Smooth muscle cell (in vitro differentiated cells): Measurements from ENCODE around the gene MMP8. TPM values are rescaled to one million over a fixed set of nuclear protein-coding genes. Genes with fewer than 3 reads are reported as not detected.

ENCODE experiments used
- DNase-seq: peaks from one replicate; lab custom pipeline; 2025; ENCODE audit not compliant: unreplicated experiment; lab: John Stamatoyannopoulos, UW
- H2AFZ ChIP-seq: fragments of 200-600 bp; sonication (generic); 2 replicates; pipeline ENCODE4 v1.6.0; 2016; ENCODE audit warnings: antibody characterized with exemption, low read depth, mild to moderate bottlenecking
- H3F3A ChIP-seq: fragments of 200-600 bp; sonication (generic); 2 replicates; pipeline ENCODE4 v1.6.0; 2017; ENCODE audit warnings: antibody characterized with exemption, low read depth
- H3K27ac ChIP-seq: fragments of 200-600 bp; sonication (generic); 2 replicates; pipeline ENCODE4 v1.5.1; 2016; ENCODE audit warnings: low read depth, mild to moderate bottlenecking
- H3K27me3 ChIP-seq: fragments of 200-600 bp; sonication (generic); 2 replicates; pipeline ENCODE4 v1.6.1; 2016; ENCODE audit warnings: low read depth, mild to moderate bottlenecking
- H3K36me3 ChIP-seq: fragments of 200-600 bp; sonication (generic); 2 replicates; pipeline ENCODE4 v1.5.1; 2016; ENCODE audit warnings: low read depth
- H3K4me1 ChIP-seq: fragments of 200-600 bp; sonication (generic); 2 replicates; pipeline ENCODE4 v1.5.1; 2016; ENCODE audit warnings: low read depth
- H3K4me2 ChIP-seq: fragments of 200-600 bp; sonication (generic); 2 replicates; pipeline ENCODE4 v1.6.0; 2016; ENCODE audit warnings: mild to moderate bottlenecking
- H3K4me3 ChIP-seq: fragments of 200-600 bp; sonication (generic); 2 replicates; pipeline ENCODE4 v1.5.1; 2016; ENCODE audit warnings: mild to moderate bottlenecking
- H3K79me2 ChIP-seq: fragments of 200-600 bp; sonication (generic); 2 replicates; pipeline ENCODE4 v1.6.0; 2016; ENCODE audit warnings: low read depth, mild to moderate bottlenecking
- H3K9ac ChIP-seq: fragments of 200-600 bp; sonication (generic); 2 replicates; pipeline ENCODE4 v1.6.0; 2016; ENCODE audit warnings: low read depth
- H3K9me3 ChIP-seq: fragments of 200-600 bp; sonication (generic); replicated peaks from 2 replicates; pipeline ENCODE4 v1.5.1; 2016; ENCODE audit warnings: low read depth
- H4K20me1 ChIP-seq: fragments of 200-600 bp; sonication (generic); 2 replicates; pipeline ENCODE4 v1.6.0; 2016; ENCODE audit warnings: low read depth
- WGBS: methylation state at CpG from one replicate; pipeline ENCODE4 v1.1.7; 2016; ENCODE audit warnings: low lambda C conversion rate; 5-methylcytosine and 5-hydroxymethylcytosine counted together
- polyA plus RNA-seq: library from polyadenylated mRNA; unstranded; fragments of >200 nt; fragmentation: Nextera tagmentation; extraction: Ambion mirVana; gene quantifications from 2 replicates; pipeline ENCODE4 v1.2.1, GENCODE V29; 2016
- total RNA-seq: library from RNA; depleted of rRNA; stranded (reverse); fragments of >200 nt; gene quantifications from 2 replicates; pipeline ENCODE4 v1.2.3, GENCODE V29; 2014
- TF ChIP-seq, protein P1 (sequence below): fragments of 200-600 bp; sonication (generic); IDR thresholded peaks from 2 replicates; pipeline ENCODE4 v1.5.1; 2017; ENCODE audit warnings: borderline replicate concordance, mild to moderate bottlenecking, antibody characterized with exemption; ENCODE audit not compliant: insufficient read depth, poor library complexity, severe bottlenecking

Gene MMP8
- total and polyA plus RNA-seq, 2 experiments from 2014 or later = 0.81 TPM; not detected in 1

DNA sequence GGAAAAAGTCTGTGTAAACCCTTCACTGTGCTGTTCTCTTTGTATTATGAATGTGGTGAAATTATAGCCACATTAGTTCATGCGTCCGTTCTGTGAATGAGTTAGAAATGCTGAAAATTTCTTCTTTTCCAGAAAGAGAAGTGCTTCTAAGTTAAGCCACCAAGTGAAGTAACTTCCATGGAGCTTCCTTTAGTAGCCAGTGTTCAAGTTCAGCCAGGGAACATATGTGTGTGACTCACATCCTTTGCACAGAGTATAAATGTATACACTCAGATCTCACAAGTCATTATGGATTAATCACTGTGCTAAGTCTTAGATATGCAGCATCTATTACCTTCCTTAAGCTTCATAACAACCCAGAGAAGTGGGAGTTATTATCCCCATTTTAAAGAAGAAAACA, 3.1 kb upstream of the MMP8 start:
- H3K4me1 ChIP-seq = peaks cover 5% of the 10 kb centered on the region
- DNase-seq = no peak
- H3K4me2 ChIP-seq = peak overlapping the region; percentile 33
- no peak overlapping the region for H3K4me3 ChIP-seq
- H3K27ac ChIP-seq = peak overlapping the region; percentile 22
- TF ChIP-seq, protein P1, sequence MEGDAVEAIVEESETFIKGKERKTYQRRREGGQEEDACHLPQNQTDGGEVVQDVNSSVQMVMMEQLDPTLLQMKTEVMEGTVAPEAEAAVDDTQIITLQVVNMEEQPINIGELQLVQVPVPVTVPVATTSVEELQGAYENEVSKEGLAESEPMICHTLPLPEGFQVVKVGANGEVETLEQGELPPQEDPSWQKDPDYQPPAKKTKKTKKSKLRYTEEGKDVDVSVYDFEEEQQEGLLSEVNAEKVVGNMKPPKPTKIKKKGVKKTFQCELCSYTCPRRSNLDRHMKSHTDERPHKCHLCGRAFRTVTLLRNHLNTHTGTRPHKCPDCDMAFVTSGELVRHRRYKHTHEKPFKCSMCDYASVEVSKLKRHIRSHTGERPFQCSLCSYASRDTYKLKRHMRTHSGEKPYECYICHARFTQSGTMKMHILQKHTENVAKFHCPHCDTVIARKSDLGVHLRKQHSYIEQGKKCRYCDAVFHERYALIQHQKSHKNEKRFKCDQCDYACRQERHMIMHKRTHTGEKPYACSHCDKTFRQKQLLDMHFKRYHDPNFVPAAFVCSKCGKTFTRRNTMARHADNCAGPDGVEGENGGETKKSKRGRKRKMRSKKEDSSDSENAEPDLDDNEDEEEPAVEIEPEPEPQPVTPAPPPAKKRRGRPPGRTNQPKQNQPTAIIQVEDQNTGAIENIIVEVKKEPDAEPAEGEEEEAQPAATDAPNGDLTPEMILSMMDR = no peak
- no peak overlapping the region for H3K9ac ChIP-seq
- H2AFZ ChIP-seq = no peak overlapping the region
- no peaks in the 10 kb centered on the region for H4K20me1 ChIP-seq
- H3K9me3 ChIP-seq = no peaks in the 10 kb centered on the region
- no peaks in the 10 kb centered on the region for H3K79me2 ChIP-seq
- no peaks in the 10 kb centered on the region for H3F3A ChIP-seq
- no peaks in the 10 kb centered on the region for H3K36me3 ChIP-seq
- H3K27me3 ChIP-seq = no peaks in the 10 kb centered on the region
- WGBS = 46% methylated on average over 2 of the region's 2 CpGs

DNA sequence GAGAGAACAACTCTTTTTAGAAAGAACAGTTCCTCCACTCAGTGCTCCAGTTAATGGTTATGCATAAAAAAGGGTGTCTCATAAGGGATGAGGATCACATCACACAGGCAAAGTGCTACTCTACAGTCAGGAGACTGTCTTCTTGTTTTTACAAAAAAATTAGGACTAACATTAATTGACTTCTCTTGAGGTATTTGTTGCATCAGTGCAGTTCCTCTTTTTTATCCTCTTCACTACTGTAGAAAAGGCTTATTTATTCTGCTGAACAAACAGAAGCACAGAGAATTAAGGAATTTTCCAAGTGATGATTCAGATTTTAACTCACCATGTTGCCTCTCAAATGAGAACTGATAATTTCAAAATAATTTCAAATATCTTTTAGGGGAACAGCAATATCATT, 1.9 kb downstream of the MMP8 start:
- no peak overlapping the region for H3K9ac ChIP-seq
- no peaks in the 10 kb centered on the region for H3F3A ChIP-seq
- no peaks in the 10 kb centered on the region for H3K36me3 ChIP-seq
- no peak for DNase-seq
- H3K9me3 ChIP-seq = no peaks in the 10 kb centered on the region
- H4K20me1 ChIP-seq = no peaks in the 10 kb centered on the region
- H3K27ac ChIP-seq = no peak overlapping the region
- no peak overlapping the region for H3K4me3 ChIP-seq
- no peak overlapping the region for H2AFZ ChIP-seq
- no peak overlapping the region for H3K4me2 ChIP-seq
- H3K27me3 ChIP-seq = no peaks in the 10 kb centered on the region
- H3K4me1 ChIP-seq = peaks cover 5% of the 10 kb centered on the region
- TF ChIP-seq, protein P1 = no peak
- no peaks in the 10 kb centered on the region for H3K79me2 ChIP-seq

DNA sequence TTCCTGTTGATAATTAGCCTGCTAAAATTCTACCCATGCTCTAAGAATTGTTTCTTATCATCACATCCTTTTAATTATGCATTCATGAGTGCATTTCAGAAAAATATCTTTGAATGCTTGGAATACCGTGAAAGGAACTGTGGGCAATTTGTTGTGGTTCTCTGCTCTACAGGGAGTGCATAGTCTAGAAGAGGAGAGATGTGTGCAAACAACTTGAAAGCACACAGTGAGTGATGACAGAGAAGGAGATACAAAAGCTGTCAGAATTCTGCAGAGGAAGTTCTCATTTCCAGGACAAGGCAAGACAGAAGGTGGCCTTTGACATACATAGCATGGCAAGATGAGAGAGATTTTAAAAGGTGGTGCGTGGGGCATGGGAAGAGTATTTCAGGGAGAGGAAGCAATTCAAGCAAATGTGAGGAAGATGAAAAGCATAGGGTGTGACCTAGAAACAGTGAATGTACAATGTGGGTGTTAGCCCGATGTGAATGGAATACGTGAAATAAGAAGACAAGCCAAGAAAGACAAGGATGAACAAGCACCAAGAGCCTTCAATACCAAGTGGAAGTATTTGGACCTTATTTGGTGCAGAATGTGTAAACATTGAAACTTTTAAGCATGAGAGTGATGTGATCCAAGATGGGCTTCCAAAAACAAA, 5.0 kb downstream of the MMP8 start:
- Histone ChIP-seq H3K4me1 (no peaks in the 10 kb centered on the region), H3K9me3 (no peaks in the 10 kb centered on the region), H3K9ac (no peak overlapping the region), H3F3A (no peaks in the 10 kb centered on the region), H2AFZ (no peak overlapping the region), H4K20me1 (no peaks in the 10 kb centered on the region), H3K27ac (no peak overlapping the region), H3K4me2 (no peak overlapping the region), H3K27me3 (peaks cover 8% of the 10 kb centered on the region), H3K4me3 (no peak overlapping the region), H3K36me3 (no peaks in the 10 kb centered on the region), H3K79me2 (no peaks in the 10 kb centered on the region)
- DNase-seq = no peak
- 74% methylated on average over 4 of the region's 4 CpGs for WGBS
- TF ChIP-seq, protein P1 = no peak

DNA sequence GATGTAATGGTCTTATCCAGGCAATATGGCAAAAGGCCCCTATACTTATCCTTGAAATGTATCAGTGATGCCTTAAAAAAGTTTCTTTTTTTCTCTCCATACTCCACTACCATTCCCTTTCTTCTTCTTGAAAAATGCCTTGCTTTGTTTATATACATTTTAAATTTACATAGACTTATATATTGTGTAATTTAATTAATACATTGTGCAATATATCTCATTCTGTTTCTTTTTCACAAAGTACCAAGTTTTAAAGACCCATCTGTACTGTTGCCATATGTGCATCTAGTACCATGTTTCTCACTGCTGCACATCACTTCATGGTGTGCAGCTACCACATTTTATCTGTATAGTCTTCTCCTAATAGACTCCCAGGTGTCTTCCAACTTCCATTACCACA, 7.5 kb downstream of the MMP8 start:
- Histone ChIP-seq H3F3A (no peaks in the 10 kb centered on the region), H3K36me3 (no peaks in the 10 kb centered on the region), H3K9ac (no peak overlapping the region), H3K9me3 (no peaks in the 10 kb centered on the region), H3K27me3 (peaks cover 8% of the 10 kb centered on the region), H3K4me1 (no peaks in the 10 kb centered on the region), H2AFZ (no peak overlapping the region), H4K20me1 (no peaks in the 10 kb centered on the region), H3K27ac (no peak overlapping the region), H3K4me3 (no peak overlapping the region), H3K79me2 (no peaks in the 10 kb centered on the region), H3K4me2 (no peak overlapping the region)
- TF ChIP-seq, protein P1 = no peak
- no peak for DNase-seq
